DMS 273 (cell line): Measurements from ENCODE around the gene TMEM116.
"Not testable (repeated sequence)": the region's sequence is repeated elsewhere in the genome, so short reads cannot be mapped to it uniquely, and the experiment has no call there.

Experiments
- DNase-seq: peaks from one replicate; lab custom pipeline; 2025; ENCODE audit not compliant: unreplicated experiment; lab: John Stamatoyannopoulos, UW

TMEM116 gene

DNA sequence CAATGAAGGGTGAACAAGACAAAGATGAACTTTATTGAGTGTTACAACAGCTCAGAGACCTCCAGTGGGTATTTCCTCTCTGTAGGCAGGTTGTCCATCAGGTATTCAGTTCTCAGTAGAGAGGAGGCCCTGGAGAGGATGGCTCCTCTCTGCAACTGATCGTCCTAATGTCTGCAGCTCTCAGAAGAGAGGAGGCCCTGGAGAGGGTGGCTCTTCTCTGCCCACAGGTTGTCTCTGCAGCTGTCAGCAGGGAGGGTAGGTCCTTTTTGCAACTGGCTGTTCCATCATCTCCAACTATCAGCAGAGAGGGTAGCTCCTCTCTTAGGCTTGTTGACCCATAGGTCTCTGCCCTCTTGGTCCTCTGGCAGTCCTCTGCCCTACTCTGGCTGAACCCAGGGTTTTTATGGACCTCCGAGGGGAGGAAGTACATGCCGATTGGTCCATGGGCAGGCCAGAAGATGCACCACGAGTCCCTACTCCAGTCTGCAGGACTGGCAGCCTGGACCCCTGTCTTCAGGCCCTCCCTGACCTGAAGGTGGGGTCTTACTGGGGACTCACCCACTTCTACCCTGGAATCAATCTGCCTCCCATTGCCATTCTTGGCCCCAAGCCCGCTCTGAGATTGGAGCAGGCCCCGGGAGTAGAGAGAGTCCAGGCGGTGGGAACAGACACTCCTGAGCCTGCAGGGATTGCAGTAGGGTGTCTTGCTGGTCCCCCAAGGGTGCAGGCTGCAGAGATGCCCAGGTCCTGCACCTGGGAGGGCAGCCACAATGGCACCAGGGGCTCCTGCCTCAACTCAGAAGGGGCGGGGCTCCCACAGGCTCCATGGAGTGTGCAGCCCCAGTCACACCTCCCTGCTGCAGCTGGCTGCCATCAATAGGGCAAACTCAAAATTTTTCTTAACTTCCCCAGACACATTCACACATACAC, 2.3 kb downstream of the TMEM116 start:
- no peak for DNase-seq

DNA sequence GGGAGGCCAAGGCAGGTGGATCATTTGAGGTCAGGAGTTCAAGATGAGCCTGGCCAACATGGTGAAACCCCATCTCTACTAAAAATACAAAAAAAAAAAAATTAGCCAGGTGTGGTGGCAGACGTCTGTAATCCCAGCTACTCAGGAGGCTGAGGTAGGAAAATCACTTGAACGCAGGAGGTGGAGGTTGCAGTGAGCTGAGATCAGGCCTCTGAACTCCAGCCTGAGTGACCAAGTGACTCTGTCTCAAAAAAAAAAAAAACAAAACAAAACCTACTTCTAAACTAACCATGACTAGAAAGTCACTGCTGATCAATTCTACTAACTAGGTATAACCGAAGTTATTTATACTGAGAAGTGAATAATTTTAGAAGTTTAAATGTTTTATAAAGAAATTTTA, 3.4 kb downstream of the TMEM116 start:
- not testable (repeated sequence) for DNase-seq

- DNase-seq: no peak
Observed at GRCh38 chr12:112008918-112009317, 4.0 kb downstream of the TMEM116 start.

DNA sequence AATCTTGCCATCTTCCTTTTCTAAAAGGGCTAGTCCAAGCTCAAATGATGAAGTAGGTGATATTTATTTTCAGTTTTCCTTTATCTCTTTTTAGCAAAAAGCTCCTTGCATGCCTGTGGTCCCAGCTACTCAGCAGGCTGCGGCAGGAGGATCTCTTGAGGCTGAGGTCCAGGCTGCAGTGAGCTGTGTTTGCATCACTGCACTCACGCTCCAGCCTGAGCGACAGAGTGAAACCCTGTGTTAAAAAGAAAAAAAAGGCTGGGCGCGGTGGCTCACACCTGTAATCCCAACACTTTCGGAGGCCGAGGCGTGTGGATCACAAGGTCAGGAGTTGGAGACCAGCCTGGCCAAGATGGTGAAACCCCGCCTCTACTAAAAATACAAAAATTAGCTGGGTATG, 5.0 kb downstream of the TMEM116 start:
- DNase-seq: no peak

DNA sequence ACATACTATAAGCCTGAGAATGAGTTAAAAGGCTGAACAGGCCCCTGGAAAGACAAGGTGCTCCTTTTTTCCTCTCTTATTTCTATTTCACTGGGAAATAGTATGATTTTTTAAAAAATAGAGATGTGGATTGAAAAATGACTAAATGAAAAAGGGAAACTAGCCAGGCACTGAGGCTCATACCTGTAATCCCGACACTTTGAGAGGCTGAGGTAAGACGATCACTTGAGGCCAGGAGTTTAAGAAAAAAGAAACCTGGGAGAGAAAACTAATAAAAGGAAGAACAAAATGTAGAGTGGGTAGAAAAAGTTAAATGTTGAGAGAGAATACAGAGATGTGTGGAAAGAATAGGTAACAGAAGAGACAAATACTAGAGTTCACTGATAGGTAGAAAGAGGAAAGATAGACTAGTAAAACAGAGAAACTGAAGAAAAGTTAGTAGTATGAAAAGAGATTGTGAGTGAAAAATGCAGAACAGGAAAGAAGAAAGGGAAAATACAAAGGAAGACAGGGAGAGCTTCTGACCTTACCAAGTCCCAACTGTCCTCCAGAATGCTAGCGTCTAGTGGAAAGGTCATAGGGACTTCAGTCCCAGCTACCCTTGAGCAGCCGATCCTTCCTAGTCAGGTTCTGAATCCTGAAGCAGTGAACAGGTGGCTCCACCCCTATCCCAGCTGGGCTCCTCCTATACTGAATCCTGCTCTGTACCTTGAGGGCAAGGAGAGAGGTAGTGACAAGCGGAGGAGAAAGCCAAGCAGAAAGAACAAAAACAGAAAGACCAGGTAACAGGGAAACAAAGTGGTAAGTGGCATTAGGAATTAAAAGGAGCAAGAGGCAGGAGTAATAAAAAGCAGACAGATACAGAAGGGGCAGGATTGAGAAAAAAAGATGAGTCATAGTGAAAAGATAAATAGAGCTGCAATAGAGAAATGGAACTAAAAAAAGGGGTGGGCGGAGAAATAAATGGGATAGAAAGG, 7.3 kb downstream of the TMEM116 start:
- DNase-seq: no peak

DNA sequence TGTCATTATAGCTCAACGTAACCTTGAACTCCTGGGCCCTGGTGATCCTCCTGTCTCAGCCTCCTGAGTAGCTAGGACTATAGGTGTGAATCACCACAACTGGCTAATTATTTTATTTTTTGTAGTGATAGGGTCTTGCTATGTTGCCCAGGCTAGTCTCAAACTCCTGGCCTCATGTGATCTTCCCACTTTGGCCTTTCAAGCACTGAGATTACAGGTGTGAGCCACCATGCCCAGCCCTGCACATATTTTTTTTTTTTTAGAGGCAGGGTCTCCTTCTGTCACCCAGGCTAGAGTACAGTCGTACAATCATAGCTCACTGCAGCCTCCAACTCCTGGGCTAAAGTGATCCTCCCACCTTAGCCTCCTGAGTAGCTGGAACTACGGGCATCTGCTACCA, 8.9 kb downstream of the TMEM116 start:
- DNase-seq: no peak

DNA sequence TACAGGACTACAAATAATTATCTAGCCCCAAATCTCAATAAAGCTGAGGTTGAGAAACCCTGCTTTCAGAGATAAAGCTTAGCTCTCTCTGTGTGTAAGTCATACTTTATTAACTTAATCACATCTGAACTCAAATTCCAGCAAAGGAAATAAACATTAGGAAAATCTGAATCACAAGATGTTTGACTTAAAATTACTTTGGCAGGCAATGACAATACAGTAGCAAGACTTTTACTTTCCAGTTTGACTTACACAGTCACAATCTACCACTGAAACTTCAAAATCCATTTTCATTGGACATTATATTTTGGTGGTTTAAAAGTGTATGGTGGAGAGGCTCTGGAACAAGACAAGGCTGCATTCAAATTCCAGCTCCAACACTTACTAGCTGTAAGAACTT, 11.4 kb downstream of the TMEM116 start:
- no peak for DNase-seq

DNA sequence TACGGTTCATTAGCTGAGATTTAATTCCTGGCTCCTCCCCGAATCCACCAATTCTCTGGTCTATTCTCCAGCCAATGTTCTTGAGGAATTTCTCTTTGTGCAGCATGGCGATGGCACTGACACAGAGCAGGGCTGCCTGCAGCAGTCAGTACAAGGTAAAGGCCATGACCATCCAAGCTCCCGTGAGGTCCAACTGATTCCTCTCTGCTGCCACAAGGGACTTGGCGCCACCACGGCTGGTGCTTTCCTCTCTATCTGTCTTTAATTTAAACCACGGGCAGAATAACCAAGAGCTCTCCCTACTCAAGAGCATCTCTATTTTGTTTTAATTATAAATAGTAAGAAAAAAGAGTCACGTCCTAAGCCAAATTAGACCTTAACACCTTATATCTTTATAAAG, 12.1 kb downstream of the TMEM116 start:
- no peak for DNase-seq

- DNase-seq: not testable (repeated sequence)
Observed at GRCh38 chr12:111999129-111999528, 13.8 kb downstream of the TMEM116 start.

- no peak for DNase-seq
Observed at GRCh38 chr12:111998015-111998414, 14.9 kb downstream of the TMEM116 start.

DNA sequence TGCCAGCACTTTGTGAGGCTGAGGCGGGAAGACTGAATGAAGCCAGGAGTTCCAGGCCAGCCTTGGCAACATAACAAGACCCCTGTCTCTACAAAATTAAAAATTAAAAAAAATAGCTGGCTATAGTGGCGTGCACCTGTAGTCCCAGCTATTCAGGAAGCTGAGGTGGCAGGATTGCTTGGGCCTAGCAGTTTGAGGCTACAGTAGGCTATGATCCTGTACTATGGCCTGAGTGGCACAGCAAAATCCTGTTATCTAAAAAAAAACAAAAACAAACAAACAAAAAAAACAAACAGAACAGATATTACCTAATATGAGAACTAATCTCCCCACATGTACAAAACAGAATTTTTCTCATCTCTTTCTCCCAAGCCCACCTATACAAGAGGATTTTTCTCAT, 15.7 kb downstream of the TMEM116 start:
- no peak for DNase-seq

- DNase-seq: no peak
Observed at GRCh38 chr12:111995782-111996480, 17.0 kb downstream of the TMEM116 start.

- DNase-seq: not testable (repeated sequence)
Observed at GRCh38 chr12:111994211-111995111, 18.5 kb downstream of the TMEM116 start.

DNA sequence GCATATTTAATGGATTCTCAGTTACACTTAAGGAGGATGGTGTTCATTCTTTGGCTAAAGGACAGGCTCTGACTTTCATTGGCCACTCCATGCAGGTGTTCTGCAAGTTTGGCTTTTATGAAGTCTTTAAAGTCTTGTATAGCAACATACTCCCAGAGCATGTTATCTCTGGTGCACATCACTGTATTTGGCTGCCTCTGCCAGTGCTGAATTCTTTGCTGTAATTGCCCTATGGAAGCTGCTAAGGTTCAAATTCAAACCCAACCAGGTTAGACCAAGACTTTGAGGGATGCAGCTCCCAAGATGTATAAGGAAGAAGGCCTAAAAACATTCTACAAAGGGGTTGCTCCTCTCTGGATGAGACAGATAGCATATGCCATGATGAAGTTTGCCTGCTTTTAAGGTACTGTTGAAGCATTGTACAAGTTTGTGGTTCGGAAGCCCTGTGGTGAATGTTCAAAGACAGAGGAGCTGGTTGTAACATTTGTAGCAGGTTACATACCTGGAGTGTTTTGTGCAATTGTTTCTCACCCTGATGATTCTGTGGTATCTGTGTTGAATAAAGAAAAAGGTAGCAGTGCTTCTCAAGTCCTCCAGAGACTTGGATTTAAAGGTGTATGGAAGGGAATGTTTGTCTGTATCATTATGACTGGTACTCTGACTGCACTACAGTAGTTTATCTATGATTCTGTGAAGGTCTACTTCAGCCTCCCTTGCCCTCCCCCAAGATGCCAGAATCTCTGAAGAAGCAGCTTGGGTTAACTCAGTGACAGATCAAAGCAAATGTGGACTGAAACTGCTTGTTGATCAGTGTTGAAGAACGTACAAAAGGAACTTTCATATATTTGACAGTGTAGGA, 19.4 kb downstream of the TMEM116 start:
- DNase-seq: no peak

- no peak for DNase-seq
Observed at GRCh38 chr12:111992464-111992863, 20.5 kb downstream of the TMEM116 start.

DNA sequence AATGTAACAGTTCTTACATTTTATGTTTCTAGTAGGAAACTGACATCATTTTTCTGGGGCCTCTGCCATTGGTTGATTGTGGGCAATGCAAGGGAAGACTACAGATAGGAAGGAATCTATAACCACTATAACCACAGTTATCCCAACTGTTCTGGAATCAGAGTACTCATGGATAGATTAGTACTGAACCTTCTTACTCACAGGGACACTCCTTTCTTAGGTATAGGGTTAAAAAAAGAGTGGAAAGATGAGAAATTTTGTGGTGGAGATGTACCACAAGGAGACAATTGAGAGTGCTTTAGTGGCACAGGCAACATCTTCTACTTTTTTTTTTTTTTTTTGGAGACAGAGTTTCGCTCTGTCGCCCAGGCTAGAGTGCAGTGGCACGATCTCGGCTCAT, 21.0 kb downstream of the TMEM116 start:
- DNase-seq: no peak

DNA sequence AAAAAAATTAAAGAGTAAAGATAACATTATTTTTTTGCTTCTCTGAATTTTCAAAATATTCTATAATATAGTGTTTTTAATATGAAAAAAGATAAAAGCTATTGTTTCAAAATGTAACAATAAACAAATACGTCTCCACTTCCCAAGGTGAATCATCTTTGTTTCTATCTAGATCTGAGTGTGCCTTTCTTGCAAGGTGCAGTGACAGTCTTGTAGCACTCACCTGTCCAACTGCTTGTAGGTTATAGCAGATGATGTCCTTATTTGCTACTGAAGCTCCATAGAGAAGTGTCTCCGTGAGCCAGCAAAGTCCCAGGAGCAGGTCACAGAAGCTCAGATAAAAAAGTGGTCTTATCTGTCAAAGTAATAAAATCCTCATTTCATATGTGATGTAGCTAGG, 21.4 kb downstream of the TMEM116 start:
- DNase-seq: no peak

DNA sequence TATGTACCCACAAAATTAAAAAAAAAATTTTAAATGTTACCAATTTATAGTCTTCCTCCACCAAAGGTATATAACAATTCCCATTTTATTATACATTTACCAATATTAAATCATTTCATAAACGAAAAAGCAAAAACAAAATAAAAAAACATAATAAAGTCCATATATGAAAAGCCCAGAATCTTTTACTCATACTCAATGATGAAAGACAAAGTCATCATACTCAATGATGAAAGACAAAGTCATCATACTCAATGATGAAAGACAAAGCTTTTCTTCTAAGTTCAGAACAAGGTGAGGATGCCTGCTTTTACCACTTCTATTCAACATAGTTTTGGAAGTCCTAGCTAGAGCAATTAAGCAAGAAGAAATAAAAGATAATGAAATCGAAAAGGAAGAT, 28.1 kb downstream of the TMEM116 start:
- DNase-seq: no peak

DNA sequence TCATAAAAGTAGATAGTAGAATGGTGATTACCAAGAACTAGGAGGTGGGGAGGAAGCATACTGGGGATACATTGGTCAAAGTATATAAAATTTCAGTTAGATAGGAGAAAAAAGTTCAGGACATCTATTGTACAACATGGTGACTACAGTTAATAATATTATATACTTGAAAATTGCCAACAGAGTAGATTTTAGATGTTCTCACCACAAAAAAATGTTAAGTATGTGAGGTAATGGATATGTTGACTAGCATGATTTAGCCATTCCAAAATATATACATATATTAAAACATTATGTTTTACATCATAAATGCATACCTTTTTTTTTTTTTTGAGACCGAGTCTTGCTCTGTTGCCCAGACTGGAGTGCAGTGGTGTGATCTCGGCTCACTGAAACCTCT, 31.0 kb downstream of the TMEM116 start:
- DNase-seq: no peak
